K562 (cell line): ENCODE results near the gene CMTM1. TPM values are rescaled to one million over a fixed set of nuclear protein-coding genes. Genes with fewer than 3 reads are reported as not detected.
A peak's percentile ranks its signal among the peaks of the same experiment; 100 is the strongest.

Source experiments
- CCNT2 ChIP-seq: IDR thresholded peaks from 2 replicates; pipeline ENCODE4 v1.6.1; 2011; ENCODE audit warnings: borderline replicate concordance, low read depth, mild to moderate bottlenecking, moderate library complexity, mixed read lengths, low read length; ENCODE audit not compliant: insufficient read length; ENCODE audit errors: extremely low read depth
- ELF1 ChIP-seq: fragments of 200-800 bp; sonication (Bioruptor generic); IDR thresholded peaks from 2 replicates; pipeline ENCODE4 v1.6.1; 2016; ENCODE audit warnings: missing genetic modification characterization, missing compliant biosample characterization
- FOXK2 ChIP-seq, 2 experiments: fragments of 450-650 bp; IDR thresholded peaks in 1 of 2; conservative IDR thresholded peaks in 1 of 2; 2 replicates each; pipeline ENCODE4 v1.6.1; 2016; ENCODE audit warnings: low read depth in 2 of 2, mild to moderate bottlenecking in 1 of 2
- MTA3 ChIP-seq: fragments of 450-650 bp; formaldehyde crosslinking; IDR thresholded peaks from 2 replicates; pipeline ENCODE4 v1.6.1; 2017; ENCODE audit warnings: mild to moderate bottlenecking, borderline replicate concordance
- THRB ChIP-seq: fragments of 450-650 bp; formaldehyde crosslinking; conservative IDR thresholded peaks from 2 replicates; pipeline ENCODE4 v1.4.0; 2022; ENCODE audit warnings: mild to moderate bottlenecking, missing genetic modification characterization
- TRIM24 ChIP-seq, 2 experiments: fragments of 450-650 bp; IDR thresholded peaks; 2 replicates each; pipeline ENCODE4 v1.6.1; 2016
- ZBTB5 ChIP-seq: fragments of 450-650 bp; IDR thresholded peaks from 2 replicates; pipeline ENCODE4 v1.6.1; 2017; ENCODE audit warnings: antibody characterized with exemption
- ZNF324 ChIP-seq: fragments of 250-450 bp; sonication (Bioruptor Pico); IDR thresholded peaks from 2 replicates; pipeline ENCODE4 v1.4.0; 2020; ENCODE audit warnings: mild to moderate bottlenecking
- ZNF512 ChIP-seq: IDR thresholded peaks from 2 replicates; pipeline ENCODE4 v1.6.1; 2016; ENCODE audit warnings: missing genetic modification characterization, missing compliant biosample characterization
- ZNF518B ChIP-seq: fragments of 250-450 bp; sonication (Bioruptor Pico); IDR thresholded peaks from 2 replicates; pipeline ENCODE4 v1.5.0; 2021; ENCODE audit warnings: mild to moderate bottlenecking, moderate library complexity
- ZNF551 ChIP-seq: fragments of 250-450 bp; sonication (Bioruptor Pico); IDR thresholded peaks from 2 replicates; pipeline ENCODE4 v1.5.0; 2021; ENCODE audit warnings: mild to moderate bottlenecking, moderate library complexity
- ZNF609 ChIP-seq: sonication (generic); formaldehyde crosslinking; IDR thresholded peaks from 2 replicates; pipeline ENCODE4 v1.8.1; 2023; ENCODE audit warnings: missing genetic modification reagents, mild to moderate bottlenecking, borderline replicate concordance
- polyA plus RNA-seq, 8 experiments: library from polyadenylated mRNA; depleted of rRNA in 4 of 8; stranded (reverse) in 5 of 8; unstranded in 3 of 8; fragments of >200 nt; fragmentation: Nextera tagmentation in 2 of 8; fragmentation: Illumina TruSeq in 1 of 8; extraction: Ambion mirVana in 2 of 8; extraction: Trizol in 1 of 8; gene quantifications; 2 replicates each; pipeline versions ENCODE4 v1.2.1 to v1.2.3, GENCODE V29; 2011 to 2014; ENCODE audit warnings: inconsistent platforms in 1 of 8, missing spikeins in 1 of 8
- total RNA-seq, 7 experiments: library from RNA; depleted of rRNA in 6 of 7; stranded (reverse); fragments of >200 nt in 6 of 7; fragmentation: Illumina TruSeq in 2 of 7; extraction: Trizol in 2 of 7; gene quantifications; 2 replicates each; pipeline versions ENCODE4 v1.2.1 to v1.2.3, GENCODE V29; 2011 to 2021; ENCODE audit warnings: low replicate concordance in 1 of 7

CMTM1 gene
- total and polyA plus RNA-seq, 9 of the 15 experiments (the other 6 are each of a cell fraction or from before 2014, with no cell fraction given), result 0.25 to 2.6 (median 1.1) TPM; not detected in 2

GRCh38 chr16:66552286-66553177 lies 13.7 kb upstream of the CMTM1 start, which contains the start of gene CKLF (continued):
- TF ChIP-seq ZNF512 (tag) (no peak), ZNF609 (CRISPR knock-in tag) (peak; percentile 82; the same call in 1 of the 2 replicates), CCNT2 (peak; percentile 53), THRB (CRISPR knock-in tag) (0 out of 2 replicates have a peak, but pooled peaks have one; percentile 28), ZNF551 (no peak), TRIM24 (IDR thresholded peaks at IDR 0.05) (peak in 1 of 2 experiments; percentile 54; a peak in 1 of 4 replicates), FOXK2 (conservative IDR thresholded peaks at IDR 0.05 in 1 of 2, IDR thresholded peaks at IDR 0.05 in 1 of 2; ENCODE audit: low read depth in 2 of 2) (no peak; a peak in 2 of 4 replicates), ZNF518B (no peak), MTA3 (peak; percentile 64; the same call in 1 of the 2 replicates), ELF1 (no peak), ZNF324 (CRISPR knock-in tag) (no peak), ZBTB5 (no peak)
